NCI-H526 (cell line): Measurements from ENCODE around the gene RBMS3.

Experiments
- DNase-seq, 2 experiments: peaks; one replicate each; lab custom pipeline; 2025; lab: John Stamatoyannopoulos, UW

Gene RBMS3

GRCh38 chr3:29889215-29889614 lies 608.3 kb downstream of the RBMS3 start:
- no peak for DNase-seq

- DNase-seq: no peak
Observed at GRCh38 chr3:29890801-29891200, 609.9 kb downstream of the RBMS3 start.

GRCh38 chr3:29892976-29893554 lies 612.2 kb downstream of the RBMS3 start:
- DNase-seq: no peak

DNA sequence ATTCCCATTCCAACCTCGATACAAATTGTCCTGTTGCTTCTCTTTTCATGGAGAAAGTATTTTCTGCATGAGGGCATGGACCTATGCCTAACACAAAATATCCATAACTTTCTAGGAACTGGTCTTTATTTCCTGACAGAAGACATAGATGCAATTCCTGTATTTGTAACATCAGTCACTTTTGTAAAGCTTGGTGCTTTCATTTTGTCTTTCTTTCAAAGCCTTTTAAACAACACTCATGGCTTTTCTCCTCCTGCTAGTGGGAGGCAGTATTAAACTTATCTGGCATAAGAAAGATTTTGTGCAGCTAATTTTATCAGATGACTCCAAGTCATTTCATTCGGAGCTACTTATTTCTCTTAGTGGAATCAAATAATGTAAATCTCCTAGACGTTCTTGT lies 616.0 kb downstream of the RBMS3 start:
- DNase-seq: no peak

- no peak for DNase-seq
Observed at GRCh38 chr3:29898171-29898965, 617.5 kb downstream of the RBMS3 start.

DNA sequence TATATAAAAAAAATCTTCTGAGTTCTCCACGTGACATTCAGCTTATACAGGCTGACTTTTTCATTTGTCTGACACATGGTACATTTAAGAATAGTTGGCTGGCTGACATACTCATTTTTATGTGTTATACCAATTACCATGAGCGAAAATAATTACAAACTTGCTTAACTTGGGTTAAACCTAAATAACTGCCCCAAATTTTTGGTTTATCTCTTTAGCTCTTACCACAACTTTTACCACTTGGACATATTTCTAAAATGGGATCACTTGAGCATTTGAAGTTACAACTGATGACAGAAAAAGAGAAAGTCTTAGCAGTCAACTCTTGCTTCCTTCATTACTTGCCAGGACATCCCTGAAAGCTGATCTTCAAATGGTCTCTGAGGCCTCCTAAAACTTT lies 618.1 kb downstream of the RBMS3 start:
- DNase-seq: no peak

DNA sequence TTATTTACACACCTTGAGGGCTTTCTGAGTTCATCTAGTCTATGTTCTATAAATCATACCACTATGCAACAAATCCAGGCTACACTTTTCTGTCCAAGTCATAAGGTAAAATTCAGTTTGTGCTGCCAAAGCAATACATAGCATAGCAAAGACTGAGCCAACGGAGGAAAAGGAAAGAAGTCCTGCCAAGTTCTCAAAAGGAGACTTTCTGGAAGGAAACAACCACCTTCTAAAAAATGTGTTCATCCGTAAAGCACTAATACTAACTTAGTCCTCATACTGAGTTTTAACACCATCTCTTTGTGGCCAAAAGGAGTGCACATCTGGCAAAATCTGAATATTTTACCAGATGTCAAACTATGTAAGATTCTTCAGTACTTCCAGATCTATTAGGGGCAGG lies 620.2 kb downstream of the RBMS3 start:
- no peak for DNase-seq

DNA sequence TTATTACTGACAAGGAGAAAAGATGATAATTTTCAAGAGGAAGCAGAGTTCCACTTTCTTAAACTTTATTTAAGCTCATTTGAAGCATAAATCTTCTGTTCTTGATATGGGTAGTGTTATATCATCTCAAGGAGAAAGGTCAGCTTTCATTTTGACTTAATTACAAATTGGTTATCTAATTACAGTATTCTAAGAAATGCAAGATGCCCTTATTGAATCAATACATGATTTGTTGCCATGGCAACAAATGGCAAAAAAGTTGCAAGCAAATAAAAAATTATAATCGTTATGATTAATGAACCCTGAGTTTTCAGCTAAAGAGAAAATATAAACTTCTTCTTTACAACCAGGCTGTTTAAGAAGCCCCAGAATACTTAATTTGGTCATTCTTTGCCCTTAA lies 622.7 kb downstream of the RBMS3 start:
- DNase-seq: no peak

DNA sequence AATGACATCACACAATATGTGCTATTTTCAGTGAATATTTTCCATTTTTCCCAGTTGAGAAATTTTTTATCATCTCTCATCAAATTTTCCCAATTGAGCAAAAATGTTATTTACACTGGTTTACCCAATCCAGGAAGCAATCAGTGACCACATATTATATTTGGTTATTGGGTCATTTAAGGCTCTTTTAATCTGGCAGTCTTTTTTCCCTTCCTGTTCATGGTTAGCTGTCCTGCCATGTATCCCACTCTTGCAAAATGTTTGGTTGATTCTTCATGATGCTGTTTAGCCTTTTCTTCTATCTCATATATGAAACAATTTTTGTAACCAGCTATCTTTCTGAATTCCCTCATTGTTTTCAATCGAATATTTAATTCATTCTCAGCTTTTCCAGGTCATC lies 626.0 kb downstream of the RBMS3 start:
- no peak for DNase-seq

GRCh38 chr3:29912600-29913288 lies 631.9 kb downstream of the RBMS3 start:
- no peak for DNase-seq

GRCh38 chr3:29914861-29915524 lies 634.1 kb downstream of the RBMS3 start:
- DNase-seq: no peak

DNA sequence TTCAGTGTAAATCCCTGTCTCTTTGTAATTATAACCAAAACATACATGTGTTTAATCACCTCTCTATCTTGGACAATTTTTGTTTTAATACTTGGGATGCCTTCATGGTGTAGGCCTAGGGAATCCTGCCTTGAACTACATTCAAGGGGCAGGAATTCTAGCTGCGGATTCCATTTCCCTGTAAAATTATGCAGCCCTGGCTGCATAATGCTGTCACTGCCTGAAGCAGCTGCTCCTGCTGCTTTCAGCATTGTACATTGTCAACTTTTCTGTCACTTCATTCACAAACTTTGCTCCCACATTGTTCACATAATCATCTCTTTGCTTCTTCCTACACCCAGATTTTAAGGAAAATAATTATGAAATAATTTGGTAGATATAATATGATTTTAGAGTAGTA lies 638.7 kb downstream of the RBMS3 start:
- DNase-seq: no peak

DNA sequence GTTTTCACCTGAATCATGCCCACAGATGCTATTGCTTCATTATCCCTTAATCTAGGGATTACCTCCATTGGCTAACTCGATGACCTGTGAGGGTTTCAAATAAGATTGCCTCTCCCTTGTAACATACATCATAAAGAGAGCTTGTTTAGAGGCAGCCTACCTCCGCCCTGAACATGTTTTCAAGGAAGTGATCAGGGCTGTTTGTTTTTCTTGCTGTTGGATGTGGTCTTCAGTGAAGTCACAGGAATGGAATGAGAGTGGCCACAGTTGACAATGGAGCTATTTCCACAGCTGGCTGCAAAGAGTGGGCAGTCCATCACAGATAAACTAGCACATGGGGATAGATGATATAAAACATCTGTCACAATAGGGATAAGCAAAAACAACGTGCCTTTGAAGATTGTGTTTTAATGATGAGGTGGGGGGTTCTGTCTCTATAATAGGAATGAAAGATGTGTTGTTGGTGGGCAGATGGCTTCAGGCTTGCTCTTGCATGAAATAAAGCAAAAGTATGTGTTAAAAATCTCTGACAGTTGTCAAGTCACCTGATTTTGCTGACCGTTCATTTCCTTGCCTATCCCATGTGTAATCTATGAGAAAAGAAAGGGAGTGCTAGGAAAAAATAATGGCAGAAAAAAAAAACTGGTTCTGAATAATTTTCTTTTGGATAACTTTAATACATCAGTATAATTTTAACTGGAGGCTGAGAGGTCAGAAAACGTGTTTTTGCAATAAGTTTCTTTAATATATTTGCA lies 642.3 kb downstream of the RBMS3 start:
- DNase-seq: no peak

DNA sequence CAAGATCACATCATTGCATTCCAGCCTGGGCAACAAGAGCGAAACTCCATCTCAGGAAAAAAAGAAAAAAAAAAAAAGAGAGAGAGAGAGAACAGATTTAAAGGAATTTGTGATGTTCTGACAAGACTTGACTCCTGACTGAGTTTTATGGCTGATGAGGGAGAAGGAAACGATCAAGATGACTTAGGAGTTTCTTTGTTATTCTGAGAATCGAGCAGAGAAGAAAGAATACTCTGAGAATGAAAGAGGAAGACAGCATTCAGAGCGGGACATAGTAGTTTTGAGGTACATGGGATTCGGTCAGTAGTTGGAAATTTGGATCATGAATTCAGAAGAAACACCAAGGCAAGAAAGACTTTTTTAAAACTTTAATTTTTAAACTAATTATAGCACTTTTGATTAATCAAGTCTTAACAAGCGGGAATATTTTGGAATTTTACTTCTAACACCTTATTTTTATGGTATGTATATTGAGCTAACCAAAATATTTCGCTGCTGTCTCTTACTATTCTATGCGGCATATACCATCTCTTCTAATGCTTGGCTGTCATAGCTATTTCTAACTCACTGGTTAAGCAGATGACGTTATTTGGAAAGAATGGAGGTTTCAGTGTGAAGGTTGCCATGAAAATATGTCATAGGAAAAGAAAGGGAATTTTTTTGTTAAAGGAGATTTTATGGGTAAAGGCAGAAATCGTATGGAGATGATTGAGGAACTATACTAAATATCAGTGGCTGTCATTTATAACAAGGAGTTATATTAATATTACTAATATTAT lies 644.1 kb downstream of the RBMS3 start:
- no peak for DNase-seq

- DNase-seq: no peak
Observed at GRCh38 chr3:29926378-29926777, 645.5 kb downstream of the RBMS3 start.

- DNase-seq: no peak
Observed at GRCh38 chr3:29932696-29933325, 651.9 kb downstream of the RBMS3 start.

DNA sequence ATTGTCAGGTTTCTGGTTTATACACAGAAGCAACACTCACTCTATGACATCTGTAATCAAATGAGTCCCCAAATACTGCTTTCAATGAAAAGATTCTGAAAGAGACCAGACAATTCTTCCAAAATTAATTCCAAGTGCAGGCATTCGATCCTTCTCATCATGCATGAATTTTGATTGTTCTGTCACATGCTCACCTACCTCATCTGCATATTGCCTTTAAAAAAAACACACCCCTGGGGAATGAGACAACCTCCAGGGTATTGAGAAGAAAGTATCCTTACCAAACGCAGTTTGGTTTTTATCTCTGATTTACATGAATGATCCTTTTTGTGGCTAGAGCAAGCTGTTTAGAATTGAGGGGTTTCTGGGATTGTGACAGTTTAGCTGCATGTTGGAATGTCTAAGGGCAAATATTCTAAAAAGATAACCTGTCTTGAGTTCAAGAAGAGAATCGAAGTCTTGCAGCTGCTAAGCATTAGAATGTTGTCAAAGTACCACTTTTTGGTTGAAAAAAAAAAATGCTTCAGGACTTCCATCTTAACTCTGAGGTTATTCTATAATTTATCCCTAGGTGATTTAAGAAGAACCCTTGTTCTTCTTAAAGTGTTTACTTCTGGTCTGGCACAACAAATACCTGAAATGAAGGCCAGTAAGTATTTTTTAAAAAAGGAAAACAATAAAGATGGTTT lies 653.1 kb downstream of the RBMS3 start:
- no peak for DNase-seq

GRCh38 chr3:29934751-29935150 lies 653.9 kb downstream of the RBMS3 start:
- DNase-seq: no peak

DNA sequence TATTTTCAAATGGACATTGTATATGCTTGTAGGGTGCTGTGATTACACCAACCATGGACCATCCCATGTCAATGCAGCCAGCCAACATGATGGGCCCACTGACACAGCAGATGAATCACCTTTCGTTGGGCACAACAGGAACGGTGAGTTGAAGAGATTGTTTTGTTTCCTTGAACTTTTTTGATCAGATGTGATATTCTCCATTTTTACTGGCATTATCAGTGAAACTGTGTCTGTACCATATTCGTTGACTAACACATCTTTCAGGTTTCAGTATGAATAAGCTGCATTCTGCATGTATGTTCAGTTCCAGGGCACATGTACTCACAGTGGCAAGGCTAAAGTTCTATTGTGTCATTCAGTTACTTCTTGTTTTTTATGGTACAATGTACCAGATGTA lies 655.2 kb downstream of the RBMS3 start:
- no peak for DNase-seq

- DNase-seq: no peak
Observed at GRCh38 chr3:29936766-29937165, 655.9 kb downstream of the RBMS3 start.
